NB4 (cell line): ENCODE results near the gene ZFHX3.

ENCODE experiments used
- DNase-seq: peaks from one replicate; pipeline ENCODE4 v3.0.0; 2010; ENCODE audit warnings: low read depth
- H3K4me3 ChIP-seq: one replicate; pipeline ENCODE4 v1.5.1; 2011; ENCODE audit warnings: mild to moderate bottlenecking, low read depth, low read length, moderate library complexity
- CTCF ChIP-seq: IDR thresholded peaks from one replicate; pipeline ENCODE4 v1.5.1; 2012; ENCODE audit warnings: low read depth, low read length
- MAX ChIP-seq: IDR thresholded peaks from 2 replicates; pipeline ENCODE4 v1.6.1; 2011; ENCODE audit warnings: low read depth, low read length
- MYC ChIP-seq: IDR thresholded peaks from 2 replicates; pipeline ENCODE4 v1.6.1; 2011; ENCODE audit warnings: low read depth, low read length
- POLR2A ChIP-seq: IDR thresholded peaks from 2 replicates; pipeline ENCODE4 v1.6.1; 2011; ENCODE audit warnings: mild to moderate bottlenecking; ENCODE audit not compliant: insufficient read length; ENCODE audit errors: extremely low read depth

The ZFHX3 gene

GRCh38 chr16:73062001-73062616 is 14.2 kb upstream of the ZFHX3 start:
- no peak for DNase-seq
- no peak for TF ChIP-seq MYC
- no peak for TF ChIP-seq POLR2A
- no peak for TF ChIP-seq CTCF
- no peak for TF ChIP-seq MAX

GRCh38 chr16:73060892-73061490 is 13.1 kb upstream of the ZFHX3 start:
- DNase-seq = no peak
- H3K4me3 ChIP-seq = no peak overlapping the region
- TF ChIP-seq MAX (no peak), CTCF (no peak), POLR2A (no peak), MYC (no peak)

More at GRCh38 chr16:73062001-73062616, 14.2 kb upstream of the ZFHX3 start:
- H3K4me3 ChIP-seq = no peak overlapping the region

- no peak overlapping the region for H3K4me3 ChIP-seq
Observed at GRCh38 chr16:73059779-73060615, 12.1 kb upstream of the ZFHX3 start.

GRCh38 chr16:73058616-73059409 is 10.9 kb upstream of the ZFHX3 start:
- DNase-seq = peak; percentile 63
- no peak for TF ChIP-seq POLR2A
- TF ChIP-seq MAX = no peak
- TF ChIP-seq CTCF = no peak
- no peak for TF ChIP-seq MYC
- H3K4me3 ChIP-seq = peak overlapping the region; percentile 51

More at GRCh38 chr16:73059779-73060615, 12.1 kb upstream of the ZFHX3 start:
- TF ChIP-seq MAX (no peak), CTCF (no peak), MYC (no peak), POLR2A (no peak)
- DNase-seq = no peak

GRCh38 chr16:73058221-73058615 is 10.3 kb upstream of the ZFHX3 start:
- H3K4me3 ChIP-seq = no peak overlapping the region
- peak; percentile 61 for DNase-seq
- no peak for TF ChIP-seq CTCF
